Heart right ventricle (tissue), 16 donors: ENCODE data around the gene UGT8. TPM values are rescaled to one million over a fixed set of nuclear protein-coding genes. Genes with fewer than 3 reads are reported as not detected.

Experiments used
- ATAC-seq, 8 donors: fragments of 200-7000 bp; cut with Tn5 transposase; one replicate each; pipeline ENCODE4 v1.9.1; 2020; ENCODE audit warnings: mild to moderate bottlenecking in 8 of 8, moderate library complexity in 8 of 8, moderate number of reproducible peaks in 1 of 8
- DNase-seq, 2 donors: peaks; one replicate each; pipeline ENCODE4 v3.0.0-alpha.2; 2020
- H3K27ac ChIP-seq, 10 donors: fragments of 200-600 bp; sonication (generic) in 2 of 10; one replicate each; pipeline versions ENCODE4 v1.5.0 to v1.8.0; 2020 to 2022; ENCODE audit warnings: mild to moderate bottlenecking in 3 of 10
- H3K27me3 ChIP-seq, 7 donors: fragments of 200-600 bp; one replicate each; pipeline ENCODE4 v1.8.0; 2021 to 2022; ENCODE audit warnings: mild to moderate bottlenecking in 2 of 7
- H3K36me3 ChIP-seq, 9 donors: fragments of 200-600 bp; sonication (generic) in 1 of 9; one replicate each; pipeline versions ENCODE4 v1.5.0 to v1.8.0; 2020 to 2022; ENCODE audit warnings: mild to moderate bottlenecking in 2 of 9
- H3K4me1 ChIP-seq, 9 donors: fragments of 200-600 bp; sonication (generic) in 1 of 9; one replicate each; pipeline versions ENCODE4 v1.5.0 to v1.8.0; 2020 to 2022; ENCODE audit warnings: mild to moderate bottlenecking in 4 of 9
- H3K4me3 ChIP-seq, 10 donors: fragments of 200-600 bp; sonication (generic) in 2 of 10; one replicate each; pipeline versions ENCODE4 v1.5.0 to v1.8.0; 2020 to 2022; ENCODE audit warnings: mild to moderate bottlenecking in 7 of 10, moderate library complexity in 2 of 10
- H3K9me3 ChIP-seq, 11 donors: fragments of 200-600 bp in 10 of 11; sonication (generic) in 2 of 11; one replicate each; pipeline versions ENCODE4 v1.5.0 to v1.8.0; 2013 to 2022; ENCODE audit warnings: mild to moderate bottlenecking in 2 of 11, control low read depth in 1 of 11, moderate library complexity in 1 of 11
- WGBS, 2 donors: extraction: QIAGEN DNeasy Blood & Tissue Kit; methylation state at CpG; one replicate each; pipeline ENCODE4 v1.1.7; 2013; ENCODE audit warnings: inconsistent platforms in 1 of 2; 5-methylcytosine and 5-hydroxymethylcytosine counted together
- intact Hi-C, 10 donors: fragments of 100-400 bp; cut with DNase I; formaldehyde crosslinking; loops; one replicate each; pipeline versions ENCODE4 v1.11.1 to v1.14.2; 2022
- long read RNA-seq, 3 donors: library from polyadenylated mRNA; unstranded; transcript quantifications; one replicate each; pipeline ENCODE4 v2.0.0, GENCODE V29; 2020 to 2021
- polyA plus RNA-seq, 2 donors: library from polyadenylated mRNA; stranded (reverse); fragments of 200-250 nt; gene quantifications; one replicate each; pipeline ENCODE4 v1.2.3, GENCODE V29; 2013
- total RNA-seq, 10 donors: library from RNA; stranded (reverse); fragmentation: NEBNext Ultra II Directional in 3 of 10; extraction: Animal tissue kit (Norgen Biotek cat#: 25700) in 3 of 10; gene quantifications; one replicate each; pipeline versions ENCODE4 v1.2.1 to v1.2.4, GENCODE V29; 2021 to 2023
- TF ChIP-seq, protein P1 (sequence below), 9 donors: fragments of 200-600 bp; sonication (generic) in 2 of 9; IDR thresholded peaks; one replicate each; pipeline versions ENCODE4 v1.5.0 to v1.8.0; 2021 to 2022; ENCODE audit warnings: antibody characterized with exemption in 9 of 9, mild to moderate bottlenecking in 5 of 9, moderate library complexity in 1 of 9
- donor health status: Arrhythmogenic right ventricular cardiomyopathy.
- donor health status: ischemic (EF 13 %, LVEDD 7.1; RV severe dilation, severe dysfunction).
- donor health status: healthy with polysubstance abuse.
- donor health status: DM: no; HTN: yes; CAD: no.
- donor health status: DM: no; HTN: no; CAD: no.
- donor health status: ischemic (EF 25% LVEDD 6.9; RV normal size, moderate dysfunction).
- donor health status: ischemic (EF 25% LVEDD 5.7; RV mildly dilated, moderate dysfunction).
- donor health status: healthy.
- donor health status: DM: yes; HTN: yes; CAD: no.
- donor health status: Ischemic cardiomyopathy.
- donor health status: ischemic (EF 35%, LVEDD 5.7; RV mildly dilated, moderate dysfunction).
- donor health status: nonischemic (EF 11% LVEDD 7.7; RV severe dilation, severe dysfunction).
- donor health status: DM: yes; HTN: yes; CAD: no.
- donor health status: PGD.
- donor health status: ischemic (EF 29% LVEDD 5.4; RV normal size, mild dysfunction).
- donor health status: nonischemic (EF 23%, LVEDD 6.1; RV moderate dilation, normal function).

Gene UGT8, protein sequence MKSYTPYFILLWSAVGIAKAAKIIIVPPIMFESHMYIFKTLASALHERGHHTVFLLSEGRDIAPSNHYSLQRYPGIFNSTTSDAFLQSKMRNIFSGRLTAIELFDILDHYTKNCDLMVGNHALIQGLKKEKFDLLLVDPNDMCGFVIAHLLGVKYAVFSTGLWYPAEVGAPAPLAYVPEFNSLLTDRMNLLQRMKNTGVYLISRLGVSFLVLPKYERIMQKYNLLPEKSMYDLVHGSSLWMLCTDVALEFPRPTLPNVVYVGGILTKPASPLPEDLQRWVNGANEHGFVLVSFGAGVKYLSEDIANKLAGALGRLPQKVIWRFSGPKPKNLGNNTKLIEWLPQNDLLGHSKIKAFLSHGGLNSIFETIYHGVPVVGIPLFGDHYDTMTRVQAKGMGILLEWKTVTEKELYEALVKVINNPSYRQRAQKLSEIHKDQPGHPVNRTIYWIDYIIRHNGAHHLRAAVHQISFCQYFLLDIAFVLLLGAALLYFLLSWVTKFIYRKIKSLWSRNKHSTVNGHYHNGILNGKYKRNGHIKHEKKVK
- total RNA-seq (under 1 TPM in 2 of 10 donors, not detected in 8; 0.09 to 0.13 TPM), polyA plus RNA-seq (under 1 TPM in 1 of 2 donors, not detected in 1; 0.04 TPM)
- long read RNA-seq, donor 1 = 0 reads
- long read RNA-seq, donor 2 = 0 reads
- long read RNA-seq, donor 3 = 0 reads

DNA sequence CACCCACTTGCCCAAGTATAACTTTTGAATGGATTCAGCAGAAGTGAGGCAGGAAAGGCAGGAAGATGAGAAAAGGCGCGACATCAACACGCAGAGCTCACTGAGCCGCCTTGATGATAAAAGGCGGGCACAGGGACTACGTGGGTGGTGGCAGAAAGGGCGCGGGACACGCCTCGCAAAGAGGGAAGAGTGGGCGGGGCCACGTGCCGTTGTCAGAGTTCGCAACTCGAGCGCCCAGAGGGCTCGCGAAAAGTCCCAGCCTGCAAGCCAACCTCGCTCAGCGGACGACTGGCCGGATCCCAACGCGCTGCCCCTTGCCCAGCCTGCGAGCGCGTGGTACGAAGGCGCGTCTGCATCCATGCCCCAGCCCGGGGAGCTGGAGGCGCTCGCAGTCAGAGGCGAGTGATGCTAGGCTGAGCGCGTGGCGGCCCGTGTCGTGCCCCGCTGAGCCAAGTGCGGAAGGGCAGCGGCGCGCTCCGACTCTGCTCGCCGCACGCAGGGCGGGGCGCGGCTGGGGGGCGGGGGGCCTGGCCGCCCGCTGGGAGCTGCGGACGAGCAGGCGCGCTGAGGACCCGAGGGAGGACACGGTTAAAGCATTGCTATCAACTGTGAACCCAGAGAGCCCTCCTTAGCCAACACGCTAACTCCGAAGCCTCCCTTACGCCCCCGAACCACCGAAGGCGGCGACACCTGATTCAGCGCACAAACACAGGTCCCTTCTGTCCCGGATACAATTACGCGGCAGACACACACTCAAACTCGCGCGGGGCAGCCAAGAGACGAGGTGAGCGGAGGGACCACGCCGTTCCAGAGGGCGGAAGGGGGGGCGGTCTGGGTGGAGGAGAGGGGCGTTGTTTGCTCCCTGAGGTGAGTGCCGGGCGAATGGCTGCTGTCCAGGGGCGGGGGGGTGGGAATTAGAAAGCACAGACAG, at the start of gene UGT8:
Gene UGT8 (plus strand): TSS at position 617 of the 931 bp plus-strand sequence. CDS start 24,074 bp downstream, outside the sequence.
- Histone ChIP-seq H3K4me1 (peaks cover 0 to 18% (median 12%) of the 10 kb centered on the region in 9 donors), H3K36me3 (no peaks in the 10 kb centered on the region), H3K27me3 (peaks cover 0 to 58% (median 52%) of the 10 kb centered on the region in 7 donors), H3K9me3 (no peaks in the 10 kb centered on the region), H3K27ac (no peak within 1 kb of the TSS), H3K4me3 (peak within 1 kb of the TSS; percentile 14 to 54 (median 47))
- WGBS, 2 donors = 1% methylated on average over 77 to 82 of the region's 84 CpGs
- TF ChIP-seq, protein P1, sequence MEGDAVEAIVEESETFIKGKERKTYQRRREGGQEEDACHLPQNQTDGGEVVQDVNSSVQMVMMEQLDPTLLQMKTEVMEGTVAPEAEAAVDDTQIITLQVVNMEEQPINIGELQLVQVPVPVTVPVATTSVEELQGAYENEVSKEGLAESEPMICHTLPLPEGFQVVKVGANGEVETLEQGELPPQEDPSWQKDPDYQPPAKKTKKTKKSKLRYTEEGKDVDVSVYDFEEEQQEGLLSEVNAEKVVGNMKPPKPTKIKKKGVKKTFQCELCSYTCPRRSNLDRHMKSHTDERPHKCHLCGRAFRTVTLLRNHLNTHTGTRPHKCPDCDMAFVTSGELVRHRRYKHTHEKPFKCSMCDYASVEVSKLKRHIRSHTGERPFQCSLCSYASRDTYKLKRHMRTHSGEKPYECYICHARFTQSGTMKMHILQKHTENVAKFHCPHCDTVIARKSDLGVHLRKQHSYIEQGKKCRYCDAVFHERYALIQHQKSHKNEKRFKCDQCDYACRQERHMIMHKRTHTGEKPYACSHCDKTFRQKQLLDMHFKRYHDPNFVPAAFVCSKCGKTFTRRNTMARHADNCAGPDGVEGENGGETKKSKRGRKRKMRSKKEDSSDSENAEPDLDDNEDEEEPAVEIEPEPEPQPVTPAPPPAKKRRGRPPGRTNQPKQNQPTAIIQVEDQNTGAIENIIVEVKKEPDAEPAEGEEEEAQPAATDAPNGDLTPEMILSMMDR (IDR thresholded peaks at IDR 0.05) = no peak
- peak in 4 of 8 donors; percentile 29 to 72 (median 38) for ATAC-seq
- intact Hi-C loops = no loop called here
- DNase-seq = peak in 1 of 2 donors; percentile 30

DNA sequence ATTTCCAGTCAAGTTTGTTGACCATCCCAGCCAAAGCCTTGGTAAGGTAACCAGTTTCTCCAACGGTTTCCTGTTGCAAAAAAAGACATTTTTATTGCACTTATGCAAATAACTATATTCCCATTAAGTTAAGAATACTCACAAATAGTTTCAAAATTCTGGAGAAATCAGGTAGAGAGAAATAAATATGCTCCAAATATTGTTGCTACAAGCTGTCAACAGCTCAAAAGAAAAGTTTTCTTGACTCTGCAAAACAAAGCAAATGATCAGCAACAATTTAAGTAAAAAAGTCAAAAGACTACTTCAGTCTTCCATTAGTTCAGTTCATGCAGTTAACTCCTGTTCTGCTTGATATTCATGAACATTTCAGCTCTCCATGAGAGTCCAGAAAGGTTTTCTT, 49.0 kb upstream of the UGT8 start:
- intact Hi-C loops = no loop called here
- Histone ChIP-seq H3K4me3 (no peak overlapping the region), H3K27ac (no peak overlapping the region), H3K36me3 (no peaks in the 10 kb centered on the region), H3K27me3 (no peaks in the 10 kb centered on the region), H3K4me1 (no peaks in the 10 kb centered on the region), H3K9me3 (peaks cover 0 to 13% (median 6%) of the 10 kb centered on the region in 11 donors)
- TF ChIP-seq, protein P1 (IDR thresholded peaks at IDR 0.05) = no peak
- WGBS, 2 donors = 30 to 35% methylated on average over 1 of the region's 1 CpG
- DNase-seq = no peak
- no peak for ATAC-seq

DNA sequence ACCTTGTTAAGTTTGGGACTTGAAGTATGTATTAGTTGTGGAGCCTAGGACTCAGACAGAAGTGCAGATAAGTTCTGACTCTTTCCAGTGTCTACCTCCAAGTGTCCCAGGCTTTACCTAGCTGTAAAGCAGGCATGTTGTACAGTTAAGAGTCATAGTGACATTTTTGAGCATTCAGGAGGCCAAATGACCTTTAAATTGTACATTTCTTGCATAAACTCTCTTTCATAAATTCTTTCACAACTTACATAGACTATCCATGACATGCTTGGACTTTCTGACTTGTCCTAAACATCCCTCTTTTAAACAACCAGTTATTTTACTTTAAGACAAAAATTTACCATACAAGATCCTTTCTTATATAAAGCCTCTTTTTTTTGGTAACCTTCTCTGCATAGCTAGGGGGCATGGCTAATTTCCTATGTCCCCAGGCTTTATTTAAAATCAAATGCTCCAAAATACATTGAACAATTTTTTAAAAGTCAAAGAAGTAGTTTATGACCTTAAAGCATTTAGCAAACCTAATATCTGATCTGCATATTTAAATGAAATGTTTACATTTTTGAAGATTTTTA, 40.1 kb upstream of the UGT8 start:
- TF ChIP-seq, protein P1 (IDR thresholded peaks at IDR 0.05) = no peak
- Histone ChIP-seq H3K27ac (no peak overlapping the region), H3K4me1 (no peaks in the 10 kb centered on the region), H3K27me3 (no peaks in the 10 kb centered on the region), H3K9me3 (peaks cover 0 to 39% (median 8%) of the 10 kb centered on the region in 11 donors), H3K36me3 (no peaks in the 10 kb centered on the region), H3K4me3 (no peak overlapping the region)
- intact Hi-C loops = no loop called here
- ATAC-seq (no peak), DNase-seq (no peak)
